GM21528 (cell line): ENCODE measurements around the gene ARSG.
"Not testable (repeated sequence)": the region's sequence is repeated elsewhere in the genome, so short reads cannot be mapped to it uniquely, and the experiment has no call there.

ENCODE experiments used
- ATAC-seq: cut with Tn5 transposase; IDR thresholded peaks from one replicate; pipeline ENCODE4 v1.9.1; 2021; ENCODE audit warnings: mild to moderate bottlenecking, moderate library complexity; ENCODE audit not compliant: unreplicated experiment, low FRiP score

Gene ARSG

DNA sequence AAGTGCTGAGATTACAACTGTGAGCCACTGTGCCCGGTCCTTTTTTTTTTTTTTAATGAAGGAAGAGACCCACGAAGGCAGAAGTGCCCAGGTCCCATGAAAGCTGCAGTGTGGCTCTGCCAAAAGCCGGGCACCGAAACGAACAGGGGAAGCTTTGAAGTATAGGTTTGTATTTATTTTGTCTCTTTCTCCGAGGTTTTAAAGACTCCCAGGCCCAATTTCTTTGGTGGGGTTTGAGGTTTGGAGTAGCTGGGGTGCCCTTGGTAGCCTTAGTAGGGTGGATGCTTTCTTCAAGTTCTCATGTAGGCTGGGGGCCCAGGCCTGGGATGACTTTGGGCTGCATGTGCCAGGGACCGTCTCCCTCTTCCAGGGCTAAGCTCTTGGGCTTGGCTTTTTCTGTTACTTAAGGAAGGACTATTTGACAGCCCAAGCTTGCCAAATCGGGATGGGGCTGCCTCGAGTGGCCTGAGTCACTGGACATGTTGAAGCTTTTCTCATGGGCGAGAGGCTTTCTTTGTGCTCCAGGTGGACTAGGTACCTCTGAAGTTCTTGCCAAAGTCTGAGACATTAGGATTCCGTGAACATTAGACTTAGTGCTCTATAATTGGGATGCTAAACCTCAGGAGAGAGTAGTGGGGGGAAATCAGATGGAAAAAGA lies 99.7 kb downstream of the ARSG start:
- ATAC-seq, result no peak

DNA sequence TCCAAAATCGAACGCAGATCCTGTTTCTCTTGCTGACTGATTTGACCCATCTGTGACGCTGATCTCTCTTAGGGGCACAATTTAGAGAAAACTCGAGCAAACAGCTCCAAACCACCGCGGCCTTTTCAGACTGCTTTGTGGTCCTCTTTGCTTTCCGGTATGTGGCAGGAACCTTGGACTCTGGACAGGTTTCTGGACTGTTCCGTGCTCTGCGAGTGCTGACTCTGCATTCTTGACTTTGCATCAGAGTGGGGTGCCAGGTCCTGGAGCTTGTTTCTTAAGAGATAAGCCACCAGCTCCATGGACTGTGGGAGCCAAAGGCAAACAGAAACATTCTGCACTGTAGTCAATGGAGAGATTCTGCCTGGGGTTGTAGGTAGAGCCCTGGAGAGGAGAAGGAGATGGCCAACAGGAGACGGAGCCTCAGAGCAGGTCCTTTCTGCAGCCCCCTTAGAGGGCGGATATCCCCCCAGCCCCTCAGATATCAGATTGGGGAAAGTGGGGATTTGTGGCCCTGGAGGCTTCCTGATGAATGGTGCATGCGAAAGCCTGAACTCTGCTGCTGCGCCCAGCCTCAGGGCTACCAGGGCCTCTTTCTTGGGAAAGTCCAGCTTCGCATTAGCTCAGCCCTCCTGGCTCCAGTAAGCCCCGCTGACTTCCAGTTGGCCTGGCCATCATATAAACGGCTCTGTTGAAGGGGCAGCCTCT lies 100.4 kb downstream of the ARSG start:
- ATAC-seq, result no peak

DNA sequence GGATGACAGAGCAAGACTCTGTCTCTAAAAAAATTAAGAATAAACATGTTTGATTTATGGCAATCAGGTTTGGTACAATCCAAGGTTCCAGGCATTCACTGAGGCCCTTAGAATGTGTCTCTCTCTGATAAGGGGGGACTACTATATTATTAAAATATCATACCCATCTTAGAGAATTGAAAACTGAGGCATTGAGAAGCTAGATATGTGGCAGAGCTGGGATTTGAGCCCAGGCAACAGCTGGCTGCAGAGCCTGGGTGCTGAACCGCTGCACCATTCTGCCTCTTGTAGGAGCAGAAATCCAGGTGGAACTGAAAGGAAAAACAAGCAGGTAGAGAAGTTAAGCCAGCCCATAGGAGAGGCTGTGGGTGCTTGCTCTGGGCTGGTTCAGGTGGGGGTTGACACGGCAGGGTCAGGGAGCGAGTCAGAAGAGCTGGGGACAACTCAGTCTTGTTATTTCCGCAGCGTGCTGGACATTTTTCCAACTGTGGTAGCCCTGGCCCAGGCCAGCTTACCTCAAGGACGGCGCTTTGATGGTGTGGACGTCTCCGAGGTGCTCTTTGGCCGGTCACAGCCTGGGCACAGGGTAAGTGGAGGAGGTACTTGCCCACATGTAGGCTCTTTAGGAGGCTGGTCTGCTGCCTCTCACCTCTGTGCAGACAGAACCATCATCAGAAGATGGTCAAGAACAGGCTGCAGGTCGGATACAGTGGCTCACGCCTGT lies 103.5 kb downstream of the ARSG start:
- ATAC-seq, result no peak

DNA sequence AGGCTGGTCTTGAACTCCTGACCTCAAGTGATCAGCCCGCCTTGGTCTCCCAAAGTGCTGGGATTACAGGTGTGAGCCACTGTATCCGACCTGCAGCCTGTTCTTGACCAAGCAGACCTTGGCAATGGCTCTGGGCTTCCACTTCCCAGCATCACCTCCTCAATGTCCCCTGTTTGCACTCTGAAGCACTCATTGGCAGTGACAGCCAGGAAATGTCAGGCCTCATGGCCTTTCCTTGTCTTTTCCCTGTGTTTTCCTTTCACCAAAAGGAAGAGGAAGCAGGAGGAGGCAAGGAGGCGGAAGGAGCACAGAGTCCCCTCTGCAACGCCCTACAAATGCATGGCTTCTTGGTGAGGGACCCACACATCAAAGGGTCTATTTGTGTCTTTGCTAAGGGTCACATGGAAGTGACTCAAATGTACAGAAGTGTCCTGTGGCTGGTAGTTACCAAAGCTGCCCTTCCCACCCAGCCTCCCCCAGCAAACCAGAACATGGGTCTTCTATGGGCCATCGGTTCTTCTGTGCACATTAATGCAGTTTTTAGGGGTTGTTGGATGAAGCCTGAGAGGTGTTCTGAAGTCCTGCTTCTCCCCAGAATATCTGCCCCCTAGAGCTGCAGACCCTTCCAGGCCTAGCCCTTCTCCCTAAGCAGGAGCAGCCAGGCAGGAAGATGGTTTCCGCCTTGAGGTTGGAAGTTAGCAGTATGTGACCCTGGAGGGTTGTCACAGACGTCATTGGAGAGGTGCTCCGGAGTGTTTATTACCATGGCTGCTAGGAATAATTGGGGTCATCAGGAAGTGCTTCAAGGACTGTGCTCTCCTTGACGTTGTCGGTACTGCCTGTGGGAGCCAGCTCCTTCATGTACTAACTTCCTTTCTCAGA lies 105.2 kb downstream of the ARSG start:
- no peak for ATAC-seq

DNA sequence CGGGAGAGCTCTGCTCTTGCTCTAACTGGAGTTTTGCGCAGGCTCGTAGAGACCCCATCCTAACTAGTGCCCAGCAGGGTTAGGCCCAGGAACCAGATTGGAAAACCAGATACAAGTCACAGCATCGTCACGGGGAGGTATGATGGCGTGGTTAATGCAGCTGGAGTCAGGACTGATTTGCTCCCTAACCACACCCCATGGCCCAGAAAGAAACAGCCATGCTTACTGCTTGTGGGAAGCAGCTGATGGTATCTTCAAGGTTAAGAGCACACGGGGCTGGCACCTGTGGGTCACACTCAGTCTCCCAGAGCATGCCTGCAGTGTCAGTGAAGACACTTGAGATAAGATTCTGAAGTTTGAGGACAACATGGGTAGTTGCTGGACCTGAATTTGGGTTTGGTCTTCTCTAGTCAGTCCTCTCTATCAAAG lies 105.8 kb downstream of the ARSG start:
- ATAC-seq, result no peak

DNA sequence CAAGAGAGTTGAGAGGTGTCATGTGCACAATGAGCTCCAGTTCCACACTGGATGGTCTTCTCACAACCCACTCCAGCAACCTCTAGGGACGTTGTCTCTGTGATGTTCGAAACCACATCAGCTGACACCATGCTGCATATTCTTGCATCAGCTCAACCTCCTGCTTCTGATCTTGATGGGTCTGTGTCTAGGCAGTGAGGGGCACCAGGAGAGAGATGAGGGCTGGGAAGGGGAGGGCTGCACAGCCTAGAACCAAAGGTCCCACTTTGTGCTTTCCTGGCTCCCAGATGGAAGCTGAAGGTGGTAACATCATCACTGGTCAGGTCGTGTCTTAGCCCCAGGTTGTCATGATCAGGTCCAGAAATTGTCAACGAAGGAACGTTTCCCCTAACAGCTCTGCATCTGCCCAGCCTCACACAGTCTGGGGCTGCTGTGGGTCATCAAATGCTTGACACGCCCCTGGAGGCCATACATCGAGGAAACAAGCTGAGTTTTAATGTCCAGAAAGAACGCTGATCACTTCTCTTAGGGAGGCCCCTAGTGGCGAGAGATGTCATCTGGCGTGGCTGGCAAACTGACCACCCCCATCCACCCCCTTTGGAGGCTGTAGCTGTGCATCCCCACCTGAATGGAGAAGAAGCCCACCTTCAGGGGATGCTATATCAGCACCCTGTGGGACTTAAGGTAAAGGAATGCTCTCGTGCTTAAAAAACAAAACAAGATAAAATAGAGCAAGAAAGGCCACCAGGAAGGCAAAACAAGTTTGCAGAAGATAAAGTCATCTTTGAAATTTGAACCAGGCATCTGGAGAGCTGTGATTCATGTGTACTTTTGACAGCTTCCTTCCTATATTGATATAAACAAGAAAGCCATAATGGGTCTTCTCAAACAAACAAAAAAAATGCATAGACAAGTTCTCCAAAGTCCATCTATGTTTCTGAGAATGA lies 107.7 kb downstream of the ARSG start:
- ATAC-seq, result peak; percentile 78

DNA sequence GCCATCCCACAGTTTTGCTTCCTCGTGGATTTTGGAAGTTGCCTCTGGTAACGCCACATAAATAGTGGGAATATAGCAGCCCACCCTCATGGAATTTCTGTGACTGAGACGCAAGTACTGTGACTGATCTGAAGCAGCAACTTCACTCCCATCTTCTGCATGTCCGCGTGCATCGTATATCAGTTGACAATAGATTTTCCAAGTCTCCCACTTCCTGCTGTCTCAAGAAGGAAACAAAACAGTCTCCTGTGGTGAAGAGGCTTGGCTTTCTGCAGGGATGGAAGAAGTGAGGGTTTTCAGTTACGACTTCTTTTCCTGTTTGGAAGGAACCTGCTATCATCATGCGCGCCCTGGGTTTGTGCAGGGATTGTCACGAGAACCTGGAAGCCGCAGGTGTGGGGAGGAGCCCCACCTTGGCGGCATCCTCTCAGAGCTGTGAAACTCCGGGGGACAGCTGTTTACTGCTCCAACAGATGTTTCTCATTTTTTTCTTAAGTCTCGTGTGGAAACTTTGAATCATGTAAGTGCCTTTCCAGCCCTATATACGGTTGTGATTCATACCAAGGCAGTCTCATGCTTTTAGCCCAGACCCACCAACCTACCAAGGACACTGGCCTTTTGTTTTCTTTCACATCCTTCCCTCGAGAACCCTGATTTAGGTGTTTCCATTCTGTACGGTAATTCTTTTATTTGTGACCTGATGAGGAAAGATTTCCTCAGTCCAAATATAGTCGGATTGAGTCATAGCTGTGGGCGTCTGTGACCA lies 108.5 kb downstream of the ARSG start:
- no peak for ATAC-seq

DNA sequence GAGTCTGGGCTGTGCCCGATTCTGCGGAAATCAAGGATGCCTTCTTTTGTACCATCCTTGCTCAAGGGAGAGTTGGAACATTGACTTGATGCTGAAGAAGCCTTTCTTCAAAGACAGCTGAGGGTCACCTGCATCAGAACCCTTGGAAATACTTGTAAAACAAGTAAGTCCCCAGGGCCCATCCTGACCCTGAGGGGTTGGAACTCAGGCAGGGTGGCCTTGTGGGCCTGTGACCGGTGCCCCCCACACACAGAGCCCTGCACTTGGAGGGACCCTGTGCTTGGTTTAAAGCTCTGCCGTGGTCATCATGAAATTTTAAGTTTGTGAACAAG lies 109.1 kb downstream of the ARSG start:
- ATAC-seq, result no peak

DNA sequence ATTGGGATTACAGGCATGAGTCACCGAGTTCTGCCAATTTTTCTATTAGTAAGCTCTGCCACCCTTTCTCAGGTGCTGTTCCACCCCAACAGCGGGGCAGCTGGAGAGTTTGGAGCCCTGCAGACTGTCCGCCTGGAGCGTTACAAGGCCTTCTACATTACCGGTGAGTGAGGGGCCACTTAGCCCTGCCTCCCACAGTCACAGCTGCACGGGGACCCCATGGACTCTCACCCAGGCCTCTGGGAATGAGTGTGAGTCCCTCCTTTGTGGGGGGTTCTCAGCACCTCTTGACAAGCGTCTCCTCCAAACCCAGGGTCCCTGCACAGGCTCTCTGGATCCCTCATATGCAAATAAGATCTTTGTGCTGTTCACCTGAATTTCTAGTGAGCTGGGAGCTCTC lies 110.0 kb downstream of the ARSG start:
- ATAC-seq, result no peak

DNA sequence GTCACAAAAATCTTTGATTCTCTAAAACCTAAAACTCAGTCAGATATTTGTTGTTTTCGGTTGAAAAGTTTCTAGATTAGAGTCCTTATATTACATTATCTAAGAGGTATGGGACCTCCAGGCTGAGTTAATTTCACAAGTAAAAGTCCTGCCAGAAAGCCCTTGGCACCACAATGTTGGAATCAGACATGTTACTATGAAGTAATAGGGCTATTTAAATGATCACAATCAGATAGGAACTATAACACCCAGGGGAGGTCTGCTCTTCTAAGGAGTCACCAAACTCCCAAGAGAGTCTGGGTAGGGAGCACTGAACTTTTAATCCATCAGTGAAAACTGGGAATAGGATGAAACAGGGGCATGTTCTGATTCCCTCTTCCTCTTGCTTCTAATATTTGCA lies 111.8 kb downstream of the ARSG start:
- no peak for ATAC-seq

DNA sequence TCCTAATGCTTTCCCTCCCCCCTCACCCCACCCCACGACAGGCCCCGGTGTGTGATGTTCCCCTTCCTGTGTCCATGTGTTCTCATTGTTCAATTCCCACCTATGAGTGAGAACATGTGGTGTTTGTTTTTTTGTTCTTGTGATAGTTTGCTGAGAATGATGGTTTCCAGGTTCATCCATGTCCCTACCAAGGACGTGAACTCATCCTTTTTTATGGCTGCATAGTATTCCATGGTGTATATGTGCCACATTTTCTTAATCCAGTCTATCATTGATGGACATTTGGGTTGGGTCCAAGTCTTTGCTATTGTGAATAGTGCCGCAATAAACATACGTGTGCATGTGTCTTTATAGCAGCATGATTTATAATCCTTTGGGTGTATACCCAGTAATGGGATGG lies 112.5 kb downstream of the ARSG start:
- ATAC-seq, result not testable (repeated sequence)

DNA sequence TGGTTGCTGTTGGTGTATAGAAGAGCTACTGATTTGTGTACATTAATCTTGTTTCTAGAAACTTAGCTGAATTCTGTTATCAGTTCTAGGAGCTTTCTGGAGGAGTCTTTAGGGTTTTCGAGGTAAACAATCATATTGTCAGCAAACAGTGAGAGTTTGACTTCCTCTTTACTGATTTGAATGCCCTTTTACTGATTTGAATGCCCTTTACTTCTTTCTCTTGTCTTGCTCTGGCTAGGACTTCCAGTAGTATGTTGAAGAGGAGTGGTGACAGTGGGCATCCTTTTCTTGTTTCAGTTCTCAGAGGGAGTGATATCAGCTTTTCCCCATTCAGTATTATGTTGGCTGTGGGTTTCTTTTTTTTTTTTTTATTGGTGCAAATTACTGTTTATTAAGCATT lies 116.4 kb downstream of the ARSG start:
- not testable (repeated sequence) for ATAC-seq

DNA sequence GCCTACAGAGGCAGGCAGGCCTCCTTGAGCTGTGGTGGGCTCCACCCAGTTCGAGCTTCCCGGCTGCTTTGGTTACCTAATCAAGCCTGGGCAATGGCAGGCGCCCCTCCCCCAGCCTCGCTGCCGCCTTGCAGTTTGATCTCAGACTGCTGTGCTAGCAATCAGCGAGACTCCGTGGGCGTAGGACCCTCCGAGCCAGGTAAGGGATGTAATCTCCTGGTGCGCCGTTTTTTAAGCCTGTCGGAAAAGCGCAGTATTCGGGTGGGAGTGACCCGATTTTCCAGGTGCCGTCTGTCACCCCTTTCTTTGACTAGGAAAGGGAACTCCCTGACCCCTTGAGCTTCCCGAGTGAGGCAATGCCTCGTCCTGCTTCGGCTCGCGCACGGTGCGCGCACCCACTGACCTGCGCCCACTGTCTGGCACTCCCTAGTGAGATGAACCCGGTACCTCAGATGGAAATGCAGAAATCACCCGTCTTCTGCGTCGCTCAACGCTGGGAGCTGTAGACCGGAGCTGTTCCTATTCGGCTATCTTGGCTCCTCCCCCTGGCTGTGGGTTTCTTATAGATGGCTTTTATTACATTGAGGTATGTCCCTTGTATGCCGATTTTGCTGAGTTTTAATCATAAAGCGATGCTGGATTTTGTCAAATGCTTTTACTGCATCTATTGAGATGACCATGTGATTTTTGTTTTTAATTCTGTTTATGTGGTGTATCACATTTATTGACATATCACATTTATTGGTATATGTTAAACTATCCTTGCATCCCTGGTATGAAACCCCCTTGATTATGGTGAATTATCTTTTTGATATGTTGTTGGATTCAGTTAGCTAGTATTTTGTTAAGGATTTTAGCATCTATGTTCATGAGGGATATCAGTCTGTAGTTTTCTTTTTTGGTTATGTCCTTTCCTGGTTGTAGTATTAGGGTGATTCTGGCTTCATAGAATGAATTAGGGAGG lies 122.6 kb downstream of the ARSG start:
- ATAC-seq, result not testable (repeated sequence)

DNA sequence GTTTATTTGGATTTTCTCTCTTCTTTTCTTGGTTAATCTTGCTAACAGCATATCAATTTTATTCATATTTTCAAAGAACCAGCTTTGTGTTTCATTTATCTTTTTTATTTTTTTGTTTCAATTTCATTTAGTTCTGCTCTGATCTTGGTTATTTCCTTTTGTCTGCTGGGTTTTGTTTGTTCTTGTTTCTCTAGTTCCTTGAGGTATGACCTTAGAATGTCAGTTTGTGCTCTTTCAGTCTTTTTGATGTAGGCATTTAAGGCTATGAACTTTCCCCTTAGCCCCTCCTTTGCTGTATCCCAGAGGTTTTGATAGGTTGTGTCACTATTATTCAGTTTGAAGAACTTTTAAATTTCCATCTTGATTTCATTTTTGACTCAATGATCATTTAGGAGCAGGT lies 123.6 kb downstream of the ARSG start:
- ATAC-seq, result not testable (repeated sequence)

DNA sequence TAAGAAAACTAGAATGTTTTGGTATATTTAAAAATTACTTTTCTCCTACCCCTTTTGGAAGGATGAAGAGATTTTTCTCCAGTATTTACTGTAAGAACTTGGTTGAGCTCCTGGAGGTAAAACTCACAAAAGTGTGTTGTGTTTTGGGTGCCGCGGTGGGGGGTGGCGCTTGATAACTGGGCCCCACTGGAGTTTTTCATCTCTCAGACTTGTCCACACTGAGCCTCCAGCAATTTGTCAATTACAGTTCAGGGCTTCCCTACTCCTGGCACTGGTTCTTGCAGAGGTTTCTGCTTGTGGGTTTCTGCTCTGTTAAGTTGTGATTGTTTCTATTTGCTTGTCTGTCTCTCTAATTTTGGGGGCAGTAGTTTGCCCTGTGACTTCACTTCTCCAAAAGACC lies 126.0 kb downstream of the ARSG start:
- no peak for ATAC-seq

DNA sequence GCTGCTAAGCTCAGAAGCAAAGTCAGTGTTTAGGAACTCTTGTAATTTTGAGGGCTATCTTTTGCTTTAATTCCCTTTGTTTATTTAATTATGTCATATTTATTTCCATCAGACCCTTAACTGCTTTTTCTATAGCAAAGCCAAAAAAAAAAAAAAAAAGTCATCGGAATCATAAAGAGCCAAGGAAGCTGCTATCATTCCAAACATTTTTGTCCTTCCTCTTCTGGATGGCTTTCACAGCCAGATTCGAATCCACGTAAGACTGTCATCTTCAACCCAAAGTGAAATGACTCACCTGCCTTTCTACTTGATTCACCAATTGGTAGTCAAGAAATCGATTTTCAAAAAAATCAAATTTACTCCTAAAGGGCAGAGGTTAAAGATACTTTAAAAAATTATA lies 127.6 kb downstream of the ARSG start:
- ATAC-seq, result no peak

DNA sequence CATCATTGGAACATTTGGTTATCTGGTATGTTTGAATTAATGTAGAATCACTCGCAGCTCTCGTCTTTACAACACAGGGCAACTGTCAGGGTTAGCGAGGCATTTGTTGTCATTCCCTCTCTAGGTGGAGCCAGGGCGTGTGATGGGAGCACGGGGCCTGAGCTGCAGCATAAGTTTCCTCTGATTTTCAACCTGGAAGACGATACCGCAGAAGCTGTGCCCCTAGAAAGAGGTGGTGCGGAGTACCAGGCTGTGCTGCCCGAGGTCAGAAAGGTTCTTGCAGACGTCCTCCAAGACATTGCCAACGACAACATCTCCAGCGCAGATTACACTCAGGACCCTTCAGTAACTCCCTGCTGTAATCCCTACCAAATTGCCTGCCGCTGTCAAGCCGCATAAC lies 128.8 kb downstream of the ARSG start:
- ATAC-seq, result no peak

DNA sequence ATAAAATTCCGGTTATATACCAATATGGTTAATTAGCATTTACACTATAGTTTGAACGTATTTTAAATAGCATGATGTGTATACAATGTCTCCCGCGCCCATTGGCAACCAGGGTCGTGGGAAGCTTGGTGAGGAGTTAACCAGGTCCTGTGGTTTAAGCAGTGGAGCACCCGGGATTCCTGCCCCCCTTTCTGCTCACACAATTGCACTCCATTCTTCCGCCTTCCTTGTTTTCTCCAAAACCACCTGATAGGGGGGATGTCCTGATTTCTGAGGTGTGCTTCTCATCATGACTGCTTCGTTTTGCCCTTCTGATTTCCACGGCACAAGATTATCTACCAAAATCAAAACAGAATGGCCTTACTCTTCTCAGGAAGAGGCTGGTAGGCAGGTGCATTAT lies 130.2 kb downstream of the ARSG start:
- ATAC-seq, result no peak
